Stimulated activated CD4-positive, alpha-beta T cell treated with anti-CD3 and anti-CD28 coated beads, TNF-alpha, amount 100 ng/mL, for 4 hours (primary cell): ENCODE results near the gene MYH7B.

ENCODE experiments used
- DNase-seq, 3 experiments: peaks; one replicate each; pipeline ENCODE4 v3.0.0-alpha.2; 2020; ENCODE audit warnings: low read depth in 3 of 3

Gene MYH7B

GRCh38 chr20:34992751-34993417 is 37.2 kb downstream of the MYH7B start:
- DNase-seq, result no peak

- DNase-seq, result no peak
Observed at GRCh38 chr20:34993941-34994508, 38.4 kb downstream of the MYH7B start.

- no peak for DNase-seq
Observed at GRCh38 chr20:34994509-34995131, 39.0 kb downstream of the MYH7B start.

- DNase-seq, result no peak
Observed at GRCh38 chr20:34995192-34995591, 39.5 kb downstream of the MYH7B start.

- DNase-seq, result no peak
Observed at GRCh38 chr20:34995696-34996095, 40.0 kb downstream of the MYH7B start.

GRCh38 chr20:34996243-34997028 is 40.8 kb downstream of the MYH7B start:
- no peak for DNase-seq

GRCh38 chr20:34997131-34997561 is 41.5 kb downstream of the MYH7B start:
- no peak for DNase-seq

GRCh38 chr20:34997774-34998173 is 42.1 kb downstream of the MYH7B start:
- DNase-seq, result no peak

GRCh38 chr20:34998331-34998950 is 42.8 kb downstream of the MYH7B start:
- DNase-seq, result no peak

- DNase-seq, result no peak
Observed at GRCh38 chr20:34999021-34999451, 43.4 kb downstream of the MYH7B start.

GRCh38 chr20:34999782-35000181 is 44.1 kb downstream of the MYH7B start:
- DNase-seq, result no peak

GRCh38 chr20:35000311-35000921 is 44.7 kb downstream of the MYH7B start:
- no peak for DNase-seq

GRCh38 chr20:35000922-35001595 is 45.4 kb downstream of the MYH7B start:
- no peak for DNase-seq

GRCh38 chr20:35001596-35002362 is 46.1 kb downstream of the MYH7B start:
- no peak for DNase-seq

- DNase-seq, result no peak
Observed at GRCh38 chr20:35002426-35003210, 47.0 kb downstream of the MYH7B start.

- DNase-seq, result no peak
Observed at GRCh38 chr20:35003211-35004031, 47.8 kb downstream of the MYH7B start.

GRCh38 chr20:35004051-35004725 is 48.5 kb downstream of the MYH7B start:
- no peak for DNase-seq
